ENCODE results near the gene CD83.
A peak's percentile ranks its signal among the peaks of the same experiment; 100 is the strongest.
"Not testable (repeated sequence)": the region's sequence is repeated elsewhere in the genome, so short reads cannot be mapped to it uniquely, and the experiment has no call there.

Gene CD83, protein sequence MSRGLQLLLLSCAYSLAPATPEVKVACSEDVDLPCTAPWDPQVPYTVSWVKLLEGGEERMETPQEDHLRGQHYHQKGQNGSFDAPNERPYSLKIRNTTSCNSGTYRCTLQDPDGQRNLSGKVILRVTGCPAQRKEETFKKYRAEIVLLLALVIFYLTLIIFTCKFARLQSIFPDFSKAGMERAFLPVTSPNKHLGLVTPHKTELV

GRCh38 chr6:14117158-14118090 is at the start of gene CD83:
CD83 (plus strand) TSS chr6:14117772; CDS start chr6:14117812, 40 bp downstream.
- in situ Hi-C loops (cut with HindIII; ENCODE audit: low pct_ligation_motif_present, low sequenced_read_pairs), result no loop called here
- peak within 1 kb of the TSS; percentile 69 for H3K4me3 ChIP-seq (ENCODE audit: low read depth, low read length)
- DNase-seq, result peak; percentile 43
- no peaks in the 10 kb centered on the region for H3K36me3 ChIP-seq (replicated peaks)
- TF ChIP-seq, protein P1, sequence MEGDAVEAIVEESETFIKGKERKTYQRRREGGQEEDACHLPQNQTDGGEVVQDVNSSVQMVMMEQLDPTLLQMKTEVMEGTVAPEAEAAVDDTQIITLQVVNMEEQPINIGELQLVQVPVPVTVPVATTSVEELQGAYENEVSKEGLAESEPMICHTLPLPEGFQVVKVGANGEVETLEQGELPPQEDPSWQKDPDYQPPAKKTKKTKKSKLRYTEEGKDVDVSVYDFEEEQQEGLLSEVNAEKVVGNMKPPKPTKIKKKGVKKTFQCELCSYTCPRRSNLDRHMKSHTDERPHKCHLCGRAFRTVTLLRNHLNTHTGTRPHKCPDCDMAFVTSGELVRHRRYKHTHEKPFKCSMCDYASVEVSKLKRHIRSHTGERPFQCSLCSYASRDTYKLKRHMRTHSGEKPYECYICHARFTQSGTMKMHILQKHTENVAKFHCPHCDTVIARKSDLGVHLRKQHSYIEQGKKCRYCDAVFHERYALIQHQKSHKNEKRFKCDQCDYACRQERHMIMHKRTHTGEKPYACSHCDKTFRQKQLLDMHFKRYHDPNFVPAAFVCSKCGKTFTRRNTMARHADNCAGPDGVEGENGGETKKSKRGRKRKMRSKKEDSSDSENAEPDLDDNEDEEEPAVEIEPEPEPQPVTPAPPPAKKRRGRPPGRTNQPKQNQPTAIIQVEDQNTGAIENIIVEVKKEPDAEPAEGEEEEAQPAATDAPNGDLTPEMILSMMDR (IDR thresholded peaks at IDR 0.05; ENCODE audit: low read depth, low read length, missing control alignments), result peak; percentile 35
- H3K27ac ChIP-seq, result no peak within 1 kb of the TSS
- H3K27me3 ChIP-seq (replicated peaks), result no peaks in the 10 kb centered on the region

GRCh38 chr6:14068133-14068532 is 49.4 kb upstream of the CD83 start:
- Histone ChIP-seq H3K36me3 (replicated peaks) (no peaks in the 10 kb centered on the region), H3K4me3 (ENCODE audit: low read depth, low read length) (no peak overlapping the region), H3K27me3 (replicated peaks) (no peaks in the 10 kb centered on the region), H3K27ac (peak overlapping the region; percentile 16)
- TF ChIP-seq, protein P1 (IDR thresholded peaks at IDR 0.05; ENCODE audit: low read depth, low read length, missing control alignments), result no peak
- in situ Hi-C loops (cut with HindIII; ENCODE audit: low pct_ligation_motif_present, low sequenced_read_pairs), result loop anchor here (25.0 kb wide), 1 partner anchor 156 kb away; the partner anchor contains the start of gene RNF182
- DNase-seq, result peak; percentile 87

- TF ChIP-seq, protein P1 (IDR thresholded peaks at IDR 0.05; ENCODE audit: low read depth, low read length, missing control alignments), result no peak
- Histone ChIP-seq H3K4me3 (ENCODE audit: low read depth, low read length) (no peak overlapping the region), H3K27me3 (replicated peaks) (no peaks in the 10 kb centered on the region), H3K36me3 (replicated peaks) (no peaks in the 10 kb centered on the region), H3K27ac (no peak overlapping the region)
- in situ Hi-C loops (cut with HindIII; ENCODE audit: low pct_ligation_motif_present, low sequenced_read_pairs), result loop anchor here (25.0 kb wide), 1 partner anchor 156 kb away; the partner anchor contains the start of gene RNF182
- no peak for DNase-seq
These were observed 48.9 kb upstream of the CD83 start for GRCh38 chr6:14068623-14069022.

GRCh38 chr6:14070457-14070856 is 47.1 kb upstream of the CD83 start:
- no peak for DNase-seq
- in situ Hi-C loops (cut with HindIII; ENCODE audit: low pct_ligation_motif_present, low sequenced_read_pairs), result loop anchor here (25.0 kb wide), 1 partner anchor 158 kb away; the partner anchor contains the start of gene RNF182
- Histone ChIP-seq H3K4me3 (ENCODE audit: low read depth, low read length) (no peak overlapping the region), H3K36me3 (replicated peaks) (no peaks in the 10 kb centered on the region), H3K27me3 (replicated peaks) (no peaks in the 10 kb centered on the region), H3K27ac (no peak overlapping the region)
- TF ChIP-seq, protein P1 (IDR thresholded peaks at IDR 0.05; ENCODE audit: low read depth, low read length, missing control alignments), result no peak

DNA sequence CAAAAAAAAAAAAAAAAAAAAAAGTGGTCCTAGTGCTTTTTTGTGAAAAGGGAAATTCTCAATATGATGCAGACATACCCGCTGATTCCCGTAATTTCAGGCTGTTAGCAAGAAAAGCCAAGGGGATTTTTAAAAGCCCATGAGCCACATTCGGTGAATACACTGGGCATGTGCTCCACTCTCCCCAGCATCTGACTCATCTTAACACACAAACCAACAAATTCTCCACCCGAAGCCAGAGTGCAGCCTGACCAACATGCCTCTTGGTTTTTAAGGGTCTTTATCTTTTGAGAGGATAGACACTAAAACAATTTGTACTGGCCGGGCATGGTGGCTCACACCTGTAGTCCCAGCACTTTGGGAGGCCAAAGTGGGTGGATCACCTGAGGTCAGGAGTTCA is 45.5 kb upstream of the CD83 start:
- Histone ChIP-seq H3K27me3 (replicated peaks) (no peaks in the 10 kb centered on the region), H3K4me3 (ENCODE audit: low read depth, low read length) (no peak overlapping the region), H3K27ac (no peak overlapping the region), H3K36me3 (replicated peaks) (no peaks in the 10 kb centered on the region)
- peak; percentile 23 for DNase-seq
- TF ChIP-seq, protein P1 (IDR thresholded peaks at IDR 0.05; ENCODE audit: low read depth, low read length, missing control alignments), result no peak
- in situ Hi-C loops (cut with HindIII; ENCODE audit: low pct_ligation_motif_present, low sequenced_read_pairs), result loop anchor here (25.0 kb wide), 1 partner anchor 160 kb away; the partner anchor contains the start of gene RNF182

GRCh38 chr6:14073561-14074354 is 43.8 kb upstream of the CD83 start:
- in situ Hi-C loops (cut with HindIII; ENCODE audit: low pct_ligation_motif_present, low sequenced_read_pairs), result loop anchor here (25.0 kb wide), 1 partner anchor 161 kb away; the partner anchor contains the start of gene RNF182
- not testable (repeated sequence) for H3K36me3 ChIP-seq (replicated peaks); H3K27me3 ChIP-seq (replicated peaks); H3K4me3 ChIP-seq (ENCODE audit: low read depth, low read length); H3K27ac ChIP-seq; DNase-seq

Data from brain microvascular endothelial cell (primary cell).